DMS153 treated with DMSO at 0.1 percent for 48 hours (cell line): ENCODE data around the gene STATH.
A peak's percentile ranks its signal among the peaks of the same experiment; 100 is the strongest.
"Not testable (repeated sequence)": the region's sequence is repeated elsewhere in the genome, so short reads cannot be mapped to it uniquely, and the experiment has no call there.

Source experiments
- DNase-seq: peaks from one replicate; lab custom pipeline; 2025; ENCODE audit not compliant: unreplicated experiment; lab: John Stamatoyannopoulos, UW

STATH gene, protein sequence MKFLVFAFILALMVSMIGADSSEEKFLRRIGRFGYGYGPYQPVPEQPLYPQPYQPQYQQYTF

GRCh38 chr4:69995526-69996016 is at the start of gene STATH:
Gene STATH (plus strand): TSS chr4:69995966. CDS start chr4:69998438, 2,472 bp downstream.
- DNase-seq: no peak

- DNase-seq: no peak
Measured at GRCh38 chr4:69951602-69952001, 44.2 kb upstream of the STATH start.

DNA sequence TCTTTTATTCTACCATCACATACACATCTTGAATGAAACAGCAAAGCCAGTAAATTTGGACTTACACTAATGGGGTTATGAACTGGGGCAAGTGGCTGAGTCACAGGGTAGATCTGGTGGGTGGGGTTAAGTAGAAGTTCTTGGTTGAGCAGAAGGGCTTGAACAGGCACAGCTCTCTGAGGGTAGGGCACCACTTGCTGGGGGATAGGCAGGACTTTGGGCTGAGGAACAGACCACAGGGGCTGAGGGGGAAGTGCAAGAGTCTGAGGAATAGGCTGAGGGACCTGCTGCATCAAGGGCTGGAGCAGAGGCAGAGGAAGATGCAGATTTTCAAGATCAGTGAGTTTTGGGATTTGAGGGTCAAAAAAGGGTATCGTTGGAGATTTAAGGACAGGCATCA is 38.6 kb upstream of the STATH start:
- no peak for DNase-seq

- no peak for DNase-seq
Measured at GRCh38 chr4:69965628-69966027, 30.1 kb upstream of the STATH start, which contains the start of gene CSN2. Gene CSN2 (minus strand): TSS chr4:69965728. CDS start chr4:69960995, 4,733 bp downstream.

DNA sequence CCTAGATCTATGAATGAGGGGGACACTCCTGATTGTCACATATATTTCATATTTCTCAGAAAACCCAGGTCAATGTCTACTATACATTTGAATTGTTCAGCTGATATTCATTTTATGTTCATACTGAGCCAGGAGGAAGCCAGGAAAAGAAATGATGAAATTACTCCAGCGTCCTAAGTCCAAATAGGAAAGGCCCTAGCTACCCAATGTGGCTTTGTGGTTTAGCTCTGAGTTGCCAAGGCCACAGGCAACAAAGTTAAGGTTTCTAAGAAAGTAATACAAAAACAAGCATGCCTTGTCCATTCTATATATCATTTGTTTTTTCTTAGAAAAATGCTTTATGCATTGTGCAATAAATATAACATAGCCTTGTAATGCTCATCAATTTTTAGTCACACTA is 25.7 kb upstream of the STATH start:
- no peak for DNase-seq

DNA sequence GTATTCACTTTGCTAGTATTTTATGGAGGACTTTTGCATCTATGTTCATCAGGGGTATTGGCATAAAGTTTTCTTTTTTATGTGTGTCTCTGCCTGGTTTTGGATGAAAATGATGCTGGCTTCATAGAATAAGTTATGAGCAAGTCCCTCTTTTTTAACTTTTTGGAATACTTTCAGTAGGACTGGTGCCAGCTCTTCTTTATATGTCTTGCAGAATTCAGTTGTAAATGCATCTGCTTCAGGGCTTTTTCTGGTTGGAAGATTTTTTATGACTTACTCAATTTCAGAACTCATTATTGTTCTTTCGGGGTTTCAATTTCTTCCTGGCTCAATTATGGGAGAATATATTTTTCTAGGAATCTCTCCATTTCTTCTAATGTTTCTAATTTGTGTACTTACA is 21.1 kb upstream of the STATH start:
- no peak for DNase-seq

DNA sequence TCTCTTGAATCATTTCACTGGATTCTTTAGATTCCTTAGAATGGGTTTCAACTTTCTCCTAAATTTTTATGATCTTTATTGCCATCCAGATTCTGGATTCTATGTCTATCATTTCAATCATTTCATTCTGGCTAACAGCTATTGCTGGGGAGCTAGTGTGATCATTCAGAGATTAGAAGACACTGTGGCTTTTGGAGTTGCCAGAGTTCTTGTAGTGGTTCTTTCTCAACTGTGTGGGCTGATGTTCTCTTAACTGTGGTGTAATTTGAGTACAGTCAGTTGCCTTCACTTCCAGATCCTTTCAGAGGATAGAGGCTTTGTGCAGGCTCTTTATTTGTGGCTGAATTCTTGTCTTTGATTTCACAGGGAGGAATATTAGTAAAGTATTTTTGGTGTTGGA is 18.2 kb upstream of the STATH start:
- DNase-seq: no peak

DNA sequence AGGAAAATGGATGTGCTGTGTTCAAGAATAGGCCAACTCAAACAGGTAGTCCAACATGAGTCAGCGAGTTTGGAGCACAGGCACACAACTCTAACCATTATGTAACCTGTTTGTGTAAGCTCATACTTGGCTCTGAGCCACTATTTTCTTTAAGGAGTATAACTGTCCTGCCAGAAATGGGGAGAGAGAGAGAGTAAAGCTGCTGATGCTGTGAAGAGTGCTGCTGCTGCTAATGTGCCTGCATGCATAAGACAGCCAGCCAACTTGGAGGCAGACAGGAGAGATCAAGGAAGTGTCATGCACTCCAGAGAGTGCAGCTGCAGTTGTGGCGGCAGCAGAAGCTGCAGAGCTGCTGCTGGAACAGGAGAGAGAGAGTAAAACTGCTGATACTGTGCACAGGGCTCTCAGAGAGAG is 11.7 kb upstream of the STATH start:
- DNase-seq: peak; percentile 49

DNA sequence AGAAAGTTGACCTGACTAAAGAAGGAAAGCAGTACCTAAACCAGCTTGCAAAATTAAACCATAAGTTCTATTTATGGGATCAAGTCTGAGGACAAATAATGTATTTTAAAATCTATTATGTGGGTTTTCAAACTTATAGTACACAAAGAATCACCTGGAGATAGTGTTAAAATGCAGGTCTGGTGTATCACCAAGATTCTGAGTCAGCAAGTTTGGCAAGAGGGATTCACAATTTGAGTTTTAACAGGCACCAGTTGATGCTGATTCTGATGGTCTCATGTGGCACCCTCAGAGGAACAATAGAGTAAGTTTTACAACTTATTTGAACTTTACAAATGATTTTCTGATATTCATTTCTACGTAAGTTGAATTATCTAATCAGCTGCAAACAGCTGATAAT is 9.1 kb upstream of the STATH start:
- DNase-seq: no peak

GRCh38 chr4:69991016-69991415 is 4.8 kb upstream of the STATH start:
- DNase-seq: no peak

GRCh38 chr4:69994782-69995181 is 984 bp upstream of the STATH start:
- DNase-seq: no peak

DNA sequence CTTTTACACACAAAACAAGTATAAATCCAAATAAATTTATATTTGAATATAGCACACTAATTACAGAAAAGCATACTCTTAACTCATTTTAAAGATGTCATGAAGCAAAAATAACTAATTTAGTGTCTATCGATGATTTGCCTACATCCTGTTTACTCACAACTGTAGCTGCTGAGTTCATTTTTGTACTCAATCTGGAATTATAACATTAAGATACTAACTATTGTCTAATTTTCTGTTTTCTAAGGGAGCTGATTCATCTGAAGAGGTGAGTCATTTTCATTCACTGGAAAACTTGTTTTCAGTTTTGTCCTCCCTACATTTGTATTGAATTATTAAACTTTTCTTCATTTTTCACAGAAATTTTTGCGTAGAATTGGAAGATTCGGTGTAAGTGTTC is 3.7 kb downstream of the STATH start:
- DNase-seq: no peak

DNA sequence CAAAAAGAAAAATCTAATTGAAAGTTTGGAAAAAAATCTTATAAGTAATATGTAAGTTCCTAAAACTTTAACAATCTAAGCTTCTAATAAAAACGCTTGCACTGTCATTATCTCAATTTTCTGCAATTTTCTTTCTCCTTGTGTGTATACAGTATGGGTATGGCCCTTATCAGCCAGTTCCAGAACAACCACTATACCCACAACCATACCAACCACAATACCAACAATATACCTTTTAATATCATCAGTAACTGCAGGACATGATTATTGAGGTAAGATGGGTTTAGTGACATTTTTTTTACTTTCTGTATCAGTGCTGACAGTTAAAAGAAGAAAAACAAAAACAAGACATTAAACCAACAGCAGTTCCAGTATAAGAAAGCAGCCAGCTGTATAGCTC is 4.9 kb downstream of the STATH start:
- DNase-seq: no peak

- no peak for DNase-seq
Measured at GRCh38 chr4:70002507-70002906, 6.7 kb downstream of the STATH start.

GRCh38 chr4:70008771-70009170 is 13.0 kb downstream of the STATH start:
- DNase-seq: no peak

DNA sequence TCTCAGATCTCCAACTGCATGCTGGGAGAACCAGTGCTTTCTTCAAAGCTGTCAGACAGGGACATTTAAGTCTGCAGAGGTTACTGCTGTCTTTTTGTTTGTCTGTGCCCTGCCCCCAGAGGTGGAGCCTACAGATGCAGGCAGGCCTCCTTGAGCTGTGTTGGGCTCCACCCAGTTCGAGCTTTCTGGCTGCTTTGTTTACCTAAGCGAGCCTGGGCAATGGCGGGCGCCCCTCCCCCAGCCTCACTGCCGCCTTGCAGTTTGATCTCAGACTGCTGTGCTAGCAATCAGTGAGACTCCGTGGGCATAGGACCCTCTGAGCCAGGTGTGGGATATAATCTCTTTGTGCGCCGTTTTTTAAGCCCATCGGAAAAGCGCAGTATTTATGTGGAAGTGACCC is 23.2 kb downstream of the STATH start:
- DNase-seq: not testable (repeated sequence)

- no peak for DNase-seq
Measured at GRCh38 chr4:70023218-70023617, 27.5 kb downstream of the STATH start.

DNA sequence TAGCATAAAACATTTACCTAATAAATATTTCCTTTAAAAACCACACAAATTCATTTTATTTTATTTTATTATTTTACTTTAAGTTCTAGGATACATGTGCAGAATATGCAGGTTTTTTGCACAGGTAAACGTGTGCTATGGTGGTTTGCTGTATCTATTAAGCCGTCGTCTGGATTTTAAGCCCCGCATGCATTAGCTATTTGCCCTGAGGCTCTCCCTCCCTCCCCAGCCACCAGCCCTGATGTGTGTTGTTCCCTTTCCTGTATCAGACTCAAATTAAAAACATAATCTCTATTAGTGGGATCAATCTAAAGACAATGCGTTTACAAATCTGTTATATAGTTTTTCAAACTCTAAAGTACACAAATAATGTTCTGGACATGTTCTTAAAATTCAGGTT is 31.2 kb downstream of the STATH start:
- no peak for DNase-seq

- not testable (repeated sequence) for DNase-seq
Measured at GRCh38 chr4:70028159-70028558, 32.4 kb downstream of the STATH start, which contains the start of gene HTN3. Gene HTN3 (plus strand): TSS chr4:70028459. CDS start chr4:70030741, 2,282 bp downstream.

DNA sequence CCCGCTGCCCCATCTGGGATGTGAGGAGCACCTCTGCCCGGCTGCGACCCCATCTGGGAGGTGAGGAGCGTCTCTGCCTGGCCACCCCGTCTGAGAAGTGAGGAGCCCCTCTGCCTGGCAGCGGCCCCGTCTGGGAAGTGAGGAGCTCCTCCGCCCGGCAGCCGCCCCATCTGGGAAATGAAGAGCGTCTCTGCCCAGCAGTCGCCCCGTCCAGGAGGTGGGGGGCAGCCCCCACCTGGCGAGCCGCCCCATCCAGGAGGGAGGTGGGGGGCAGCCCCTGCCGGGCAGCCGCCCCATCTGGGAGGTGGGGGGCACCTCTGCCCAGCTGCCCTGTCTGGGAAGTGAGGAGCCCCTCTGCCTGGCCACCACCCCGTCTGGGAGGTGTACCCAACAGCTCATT is 41.8 kb downstream of the STATH start:
- DNase-seq: not testable (repeated sequence)

DNA sequence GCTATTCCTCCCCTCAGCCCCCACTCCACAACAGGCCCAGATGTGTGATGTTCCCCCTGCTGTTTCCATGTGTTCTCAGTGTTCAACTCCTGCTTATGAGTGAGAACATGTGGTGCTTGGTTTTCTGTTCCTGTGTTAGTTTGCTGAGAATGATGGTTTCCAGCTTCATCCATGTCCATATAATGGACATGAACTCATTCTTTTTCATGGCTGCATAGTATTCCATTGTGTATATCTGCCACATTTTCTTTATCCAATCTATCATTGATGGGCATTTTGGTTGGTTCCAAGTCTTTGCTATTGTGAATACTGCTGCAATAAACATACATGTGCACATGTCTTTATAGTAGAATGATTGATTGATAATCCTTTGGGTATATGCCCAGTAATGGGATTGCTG is 44.2 kb downstream of the STATH start:
- not testable (repeated sequence) for DNase-seq

DNA sequence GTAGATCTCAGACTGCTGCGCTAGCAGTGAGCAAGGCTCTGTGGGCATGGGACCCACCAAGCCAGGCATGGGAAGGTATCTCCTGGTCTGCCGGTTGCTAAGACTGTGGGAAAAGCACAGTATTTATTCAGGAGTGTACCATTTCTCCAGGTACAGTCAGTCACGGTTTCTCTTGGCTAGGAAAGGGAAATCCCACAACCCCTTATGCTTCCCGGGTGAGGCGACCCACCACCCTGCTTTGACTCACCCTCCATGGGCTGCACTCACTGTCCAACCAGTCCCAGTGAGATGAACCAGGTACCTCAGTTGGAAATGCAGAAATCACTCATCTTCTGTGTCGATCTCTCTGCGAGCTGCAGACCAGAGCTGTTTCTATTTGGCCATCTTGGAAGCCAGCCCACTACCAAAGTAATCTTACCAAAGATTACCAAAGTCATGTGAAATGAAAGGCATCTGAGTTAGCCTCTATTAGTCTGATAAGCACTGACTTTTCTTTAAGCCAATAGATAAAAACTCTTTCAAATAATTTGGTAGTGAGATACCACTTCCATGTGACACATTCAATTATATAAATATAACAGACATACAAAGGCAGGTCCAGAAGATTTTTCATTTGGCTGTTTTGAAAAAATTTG is 46.0 kb downstream of the STATH start:
- DNase-seq: no peak

DNA sequence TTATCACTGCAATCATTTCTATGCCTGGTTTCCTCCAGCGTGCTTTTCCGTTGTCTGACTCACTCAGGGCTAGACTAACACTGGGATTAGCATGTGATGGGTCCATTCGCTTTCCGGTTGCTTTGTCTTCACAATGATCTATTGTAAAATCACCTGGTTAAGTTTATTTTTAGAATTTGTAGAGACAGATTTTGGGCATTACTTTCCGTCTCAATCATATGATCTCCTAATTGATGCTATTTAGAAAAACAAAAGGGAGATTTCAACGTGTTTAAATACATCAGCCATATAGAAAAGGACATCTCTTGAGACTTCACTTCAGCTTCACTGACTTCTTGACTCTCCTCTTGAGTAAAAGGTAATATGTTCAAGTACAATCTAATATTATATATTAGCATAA is 54.4 kb downstream of the STATH start, which contains the start of gene HTN1:
Gene HTN1 (plus strand): TSS at position 301 of the 400 bp plus-strand sequence. CDS start 2,639 bp downstream, outside the sequence.
- DNase-seq: not testable (repeated sequence)
